Measurements from ENCODE around the gene ENPP7.
"Not testable (repeated sequence)": the region's sequence is repeated elsewhere in the genome, so short reads cannot be mapped to it uniquely, and the experiment has no call there.

The ENPP7 gene

GRCh38 chr17:79754370-79754769 lies 23.6 kb downstream of the ENPP7 start:
- Histone ChIP-seq H3K27ac (ENCODE audit: low read length) (no peak overlapping the region), H3K9ac (ENCODE audit: low read depth, low read length) (no peak overlapping the region), H2AFZ (ENCODE audit: low read depth, low read length) (no peak overlapping the region), H3K9me3 (ENCODE audit: insufficient read depth, low read length, severe bottlenecking) (no peaks in the 10 kb centered on the region), H4K20me1 (ENCODE audit: insufficient read depth, low read length) (no peaks in the 10 kb centered on the region), H3K79me2 (ENCODE audit: insufficient read depth, low read length) (no peaks in the 10 kb centered on the region), H3K4me3 (ENCODE audit: low read depth in 1 of 2, low read length in 2 of 2) (no peak overlapping the region), H3K27me3 (ENCODE audit: insufficient read depth, low read length, poor library complexity) (no peaks in the 10 kb centered on the region), H3K4me2 (ENCODE audit: insufficient read depth, low read length) (no peak overlapping the region), H3K4me1 (ENCODE audit: insufficient read depth, low read length) (peaks cover under 1% of the 10 kb centered on the region; the same call in 1 of the 2 replicates), H3K36me3 (ENCODE audit: insufficient read depth, low read length) (no peaks in the 10 kb centered on the region)
- no peak for TF ChIP-seq CTCF (IDR thresholded peaks at IDR 0.05; ENCODE audit: borderline replicate concordance, extremely low read depth, low read length, poor library complexity, severe bottlenecking)
- no peak for TF ChIP-seq EZH2 (IDR thresholded peaks at IDR 0.05; ENCODE audit: borderline replicate concordance, low read depth, low read length, severe bottlenecking)
- DNase-seq (no peak), ATAC-seq (ENCODE audit: insufficient read depth, low read depth) (no peak)

DNA sequence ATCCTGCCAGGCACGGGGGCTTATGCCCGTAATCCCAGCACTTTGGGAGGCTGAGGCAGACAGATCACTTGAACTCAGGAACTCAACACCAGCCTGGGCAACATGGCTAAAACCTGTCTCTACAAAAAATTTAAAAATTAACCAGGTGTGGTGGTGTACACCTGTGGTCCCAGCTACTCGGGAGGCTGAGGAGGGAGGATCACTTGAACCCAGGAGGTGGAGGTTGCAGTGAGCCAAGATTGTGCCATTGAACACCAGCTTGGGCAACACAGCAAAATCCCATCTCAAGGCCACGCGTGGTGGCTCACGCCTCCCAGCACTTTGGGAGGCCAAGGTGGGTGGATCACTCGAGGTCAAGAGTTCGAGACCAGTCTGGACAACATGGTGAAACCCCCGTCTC lies 24.2 kb downstream of the ENPP7 start:
- not testable (repeated sequence) for H3K27me3 ChIP-seq (ENCODE audit: insufficient read depth, low read length, poor library complexity); H3K4me2 ChIP-seq (ENCODE audit: insufficient read depth, low read length); H3K36me3 ChIP-seq (ENCODE audit: insufficient read depth, low read length); H2AFZ ChIP-seq (ENCODE audit: low read depth, low read length); H3K9ac ChIP-seq (ENCODE audit: low read depth, low read length); H3K4me1 ChIP-seq (ENCODE audit: insufficient read depth, low read length); H4K20me1 ChIP-seq (ENCODE audit: insufficient read depth, low read length); H3K79me2 ChIP-seq (ENCODE audit: insufficient read depth, low read length); H3K9me3 ChIP-seq (ENCODE audit: insufficient read depth, low read length, severe bottlenecking); H3K4me3 ChIP-seq (ENCODE audit: low read depth in 1 of 2, low read length in 2 of 2); ATAC-seq (ENCODE audit: insufficient read depth, low read depth); H3K27ac ChIP-seq (ENCODE audit: low read length); DNase-seq

DNA sequence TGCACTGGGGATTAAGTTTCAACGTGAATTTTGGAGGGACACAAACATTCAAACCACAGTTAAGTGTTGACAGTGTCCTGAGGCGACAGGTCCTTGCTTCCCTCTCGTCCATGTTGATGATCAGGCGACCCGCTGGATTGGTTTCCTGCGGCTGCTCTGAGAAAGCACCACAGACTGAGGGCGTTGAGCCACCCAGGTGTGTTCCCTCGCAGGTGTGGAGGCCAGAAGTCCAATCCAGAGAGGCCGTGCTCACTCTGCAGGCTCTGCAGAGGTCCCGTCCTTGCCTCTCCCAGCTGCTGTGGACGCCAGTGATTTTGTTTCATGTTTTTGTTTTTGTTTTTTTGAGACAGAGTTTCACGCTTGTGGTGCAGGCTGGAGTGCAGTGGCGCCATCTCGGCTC lies 24.8 kb downstream of the ENPP7 start:
- Histone ChIP-seq H3K27me3 (ENCODE audit: insufficient read depth, low read length, poor library complexity) (no peaks in the 10 kb centered on the region), H3K36me3 (ENCODE audit: insufficient read depth, low read length) (no peaks in the 10 kb centered on the region), H3K4me2 (ENCODE audit: insufficient read depth, low read length) (no peak overlapping the region), H3K4me3 (ENCODE audit: low read depth in 1 of 2, low read length in 2 of 2) (no peak overlapping the region), H3K4me1 (ENCODE audit: insufficient read depth, low read length) (peaks cover 12% of the 10 kb centered on the region), H3K27ac (ENCODE audit: low read length) (no peak overlapping the region), H3K9ac (ENCODE audit: low read depth, low read length) (no peak overlapping the region), H3K9me3 (ENCODE audit: insufficient read depth, low read length, severe bottlenecking) (no peaks in the 10 kb centered on the region), H2AFZ (ENCODE audit: low read depth, low read length) (no peak overlapping the region), H3K79me2 (ENCODE audit: insufficient read depth, low read length) (no peaks in the 10 kb centered on the region), H4K20me1 (ENCODE audit: insufficient read depth, low read length) (no peaks in the 10 kb centered on the region)
- TF ChIP-seq EZH2 (IDR thresholded peaks at IDR 0.05; ENCODE audit: borderline replicate concordance, low read depth, low read length, severe bottlenecking) (no peak), CTCF (IDR thresholded peaks at IDR 0.05; ENCODE audit: borderline replicate concordance, extremely low read depth, low read length, poor library complexity, severe bottlenecking) (no peak)
- DNase-seq (no peak), ATAC-seq (ENCODE audit: insufficient read depth, low read depth) (no peak)

GRCh38 chr17:79757140-79757745 lies 26.5 kb downstream of the ENPP7 start:
- H3K27me3 ChIP-seq (ENCODE audit: insufficient read depth, low read length, poor library complexity): no peaks in the 10 kb centered on the region
- H3K9me3 ChIP-seq (ENCODE audit: insufficient read depth, low read length, severe bottlenecking): no peaks in the 10 kb centered on the region
- no peaks in the 10 kb centered on the region for H3K36me3 ChIP-seq (ENCODE audit: insufficient read depth, low read length)
- H3K4me3 ChIP-seq (ENCODE audit: low read depth in 1 of 2, low read length in 2 of 2): no peak overlapping the region
- H3K79me2 ChIP-seq (ENCODE audit: insufficient read depth, low read length): no peaks in the 10 kb centered on the region
- H3K27ac ChIP-seq (ENCODE audit: low read length): no peak overlapping the region
- no peak overlapping the region for H3K9ac ChIP-seq (ENCODE audit: low read depth, low read length)
- ATAC-seq (ENCODE audit: insufficient read depth, low read depth) (no peak), DNase-seq (no peak)
- H3K4me1 ChIP-seq (ENCODE audit: insufficient read depth, low read length): peaks cover 13% of the 10 kb centered on the region
- no peaks in the 10 kb centered on the region for H4K20me1 ChIP-seq (ENCODE audit: insufficient read depth, low read length)
- H2AFZ ChIP-seq (ENCODE audit: low read depth, low read length): no peak overlapping the region
- no peak overlapping the region for H3K4me2 ChIP-seq (ENCODE audit: insufficient read depth, low read length)
- TF ChIP-seq EZH2 (IDR thresholded peaks at IDR 0.05; ENCODE audit: borderline replicate concordance, low read depth, low read length, severe bottlenecking) (no peak), CTCF (IDR thresholded peaks at IDR 0.05; ENCODE audit: borderline replicate concordance, extremely low read depth, low read length, poor library complexity, severe bottlenecking) (no peak)
